ENCODE data around the gene CRTC1.

The CRTC1 gene

GRCh38 chr19:18780631-18781030 lies 97.2 kb downstream of the CRTC1 start:
- in situ Hi-C loops (cut with HindIII; ENCODE audit: low sequenced_read_pairs): no loop called here

- in situ Hi-C loops (cut with HindIII; ENCODE audit: low sequenced_read_pairs): no loop called here
Measured at GRCh38 chr19:18781047-18781600, 97.6 kb downstream of the CRTC1 start.

GRCh38 chr19:18781885-18782527 lies 98.5 kb downstream of the CRTC1 start:
- in situ Hi-C loops (cut with HindIII; ENCODE audit: low sequenced_read_pairs): no loop called here

- in situ Hi-C loops (cut with HindIII; ENCODE audit: low sequenced_read_pairs): no loop called here
Measured at GRCh38 chr19:18782559-18783225, 99.2 kb downstream of the CRTC1 start.

GRCh38 chr19:18783958-18784785 lies 100.7 kb downstream of the CRTC1 start:
- in situ Hi-C loops (cut with HindIII; ENCODE audit: low sequenced_read_pairs): no loop called here

- in situ Hi-C loops (cut with HindIII; ENCODE audit: low sequenced_read_pairs): no loop called here
Measured at GRCh38 chr19:18784786-18785120, 101.3 kb downstream of the CRTC1 start.

GRCh38 chr19:18785179-18786124 lies 102.0 kb downstream of the CRTC1 start:
- in situ Hi-C loops (cut with HindIII; ENCODE audit: low sequenced_read_pairs): no loop called here

- in situ Hi-C loops (cut with HindIII; ENCODE audit: low sequenced_read_pairs): no loop called here
Measured at GRCh38 chr19:18788529-18789421, 105.3 kb downstream of the CRTC1 start.

- in situ Hi-C loops (cut with HindIII; ENCODE audit: low sequenced_read_pairs): no loop called here
Measured at GRCh38 chr19:18789422-18789869, 106.0 kb downstream of the CRTC1 start.

- in situ Hi-C loops (cut with HindIII; ENCODE audit: low sequenced_read_pairs): no loop called here
Measured at GRCh38 chr19:18789883-18790565, 106.5 kb downstream of the CRTC1 start.

GRCh38 chr19:18790566-18791314 lies 107.3 kb downstream of the CRTC1 start, which contains the start of gene COMP:
COMP (minus strand) TSS chr19:18791305; CDS start chr19:18791269, 36 bp downstream.
- in situ Hi-C loops (cut with HindIII; ENCODE audit: low sequenced_read_pairs): no loop called here

GRCh38 chr19:18791315-18791678 lies 107.8 kb downstream of the CRTC1 start:
- in situ Hi-C loops (cut with HindIII; ENCODE audit: low sequenced_read_pairs): no loop called here

- in situ Hi-C loops (cut with HindIII; ENCODE audit: low sequenced_read_pairs): no loop called here
Measured at GRCh38 chr19:18792661-18793060, 109.2 kb downstream of the CRTC1 start.

- in situ Hi-C loops (cut with HindIII; ENCODE audit: low sequenced_read_pairs): no loop called here
Measured at GRCh38 chr19:18793144-18794028, 109.9 kb downstream of the CRTC1 start.

GRCh38 chr19:18794029-18794313 lies 110.5 kb downstream of the CRTC1 start:
- in situ Hi-C loops (cut with HindIII; ENCODE audit: low sequenced_read_pairs): no loop called here

GRCh38 chr19:18794692-18795091 lies 111.2 kb downstream of the CRTC1 start:
- in situ Hi-C loops (cut with HindIII; ENCODE audit: low sequenced_read_pairs): no loop called here

GRCh38 chr19:18795540-18795939 lies 112.1 kb downstream of the CRTC1 start:
- in situ Hi-C loops (cut with HindIII; ENCODE audit: low sequenced_read_pairs): no loop called here
